Activated T-cell treated with anti-CD3 and anti-CD28 coated beads for 4 hours (primary cell): Measurements from ENCODE around the gene RSPO4.
"Not testable (repeated sequence)": the region's sequence is repeated elsewhere in the genome, so short reads cannot be mapped to it uniquely, and the experiment has no call there.

Source experiments
- DNase-seq: peaks from one replicate; pipeline ENCODE4 v3.0.0-alpha.2; 2020

Gene RSPO4

DNA sequence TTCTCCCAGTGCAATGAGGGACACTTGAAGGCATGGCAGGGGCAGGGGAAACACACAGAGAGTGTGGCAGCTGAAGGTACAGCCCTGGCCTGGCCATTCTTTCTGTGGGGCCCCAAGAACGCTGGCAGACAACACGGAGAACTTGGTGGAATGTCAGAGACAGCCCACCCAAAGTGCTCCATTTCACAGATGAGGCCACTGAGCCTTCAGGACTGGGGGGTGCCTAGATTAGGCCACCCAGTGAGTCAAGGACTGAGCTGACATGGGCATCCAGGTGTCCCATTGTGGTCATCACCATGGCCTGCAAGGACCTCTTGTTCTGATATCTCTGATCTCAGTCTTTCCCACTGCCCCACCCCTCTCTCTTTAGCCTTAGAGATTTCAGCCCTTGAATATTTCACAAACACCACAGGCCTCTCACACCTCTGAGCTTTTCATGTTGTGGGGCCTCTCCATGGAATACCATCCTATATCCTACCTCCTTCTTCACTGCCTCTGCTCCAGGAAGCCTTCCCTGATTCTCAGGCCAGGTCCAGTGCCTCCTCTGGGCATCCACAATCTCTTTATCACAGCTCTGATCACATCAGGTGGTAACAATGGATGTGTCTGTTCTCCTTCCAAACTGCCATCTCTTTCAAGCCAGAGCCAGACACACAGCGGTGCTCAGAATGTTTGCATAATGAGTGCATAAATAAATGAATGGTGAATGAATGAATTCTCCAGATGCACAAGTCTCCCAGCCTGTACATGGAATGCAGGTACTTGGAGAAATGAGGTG lies 2.0 kb upstream of the RSPO4 start:
- no peak for DNase-seq

DNA sequence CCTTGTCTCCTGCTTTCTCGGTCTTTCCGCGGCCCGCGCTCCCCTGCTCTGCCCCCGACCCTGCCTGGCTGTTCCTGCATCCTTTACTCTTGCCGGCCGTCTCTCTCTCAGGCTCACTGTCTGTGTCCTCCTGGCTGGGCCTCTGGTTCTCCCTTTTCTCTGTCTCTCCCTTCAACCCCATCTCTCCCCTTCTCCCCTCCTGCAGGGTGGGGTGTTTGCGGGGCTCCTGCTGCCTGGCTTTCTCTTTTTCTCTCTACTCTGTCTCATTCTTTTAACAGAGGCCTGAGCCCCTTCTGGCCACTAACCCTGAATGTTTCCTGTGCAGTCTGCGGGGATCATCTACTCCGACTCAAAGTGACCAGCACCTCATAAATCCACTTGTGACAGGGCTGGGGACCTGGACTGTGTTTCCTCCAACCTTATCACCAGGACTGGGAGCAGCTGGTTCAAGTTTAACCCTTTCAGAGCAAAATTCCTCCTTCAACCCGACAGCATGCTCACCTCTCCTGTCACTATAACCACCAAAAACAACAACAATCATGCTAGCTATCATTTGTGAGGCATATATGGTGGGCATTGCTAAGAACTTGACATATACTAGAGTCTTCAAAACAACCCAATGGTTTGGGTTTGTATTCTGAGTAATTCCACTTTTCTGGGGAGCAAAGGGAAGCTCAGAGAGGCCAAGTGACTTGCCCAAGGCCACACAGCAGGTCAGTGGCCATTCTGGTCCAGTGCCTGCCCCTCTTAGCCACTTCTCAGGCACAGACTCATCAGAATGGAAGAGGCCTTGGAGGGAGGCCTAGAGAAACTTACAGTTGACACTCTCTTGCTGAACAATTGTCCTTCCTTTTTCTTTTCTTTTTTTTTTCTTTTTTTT lies 811 bp upstream of the RSPO4 start:
- no peak for DNase-seq

DNA sequence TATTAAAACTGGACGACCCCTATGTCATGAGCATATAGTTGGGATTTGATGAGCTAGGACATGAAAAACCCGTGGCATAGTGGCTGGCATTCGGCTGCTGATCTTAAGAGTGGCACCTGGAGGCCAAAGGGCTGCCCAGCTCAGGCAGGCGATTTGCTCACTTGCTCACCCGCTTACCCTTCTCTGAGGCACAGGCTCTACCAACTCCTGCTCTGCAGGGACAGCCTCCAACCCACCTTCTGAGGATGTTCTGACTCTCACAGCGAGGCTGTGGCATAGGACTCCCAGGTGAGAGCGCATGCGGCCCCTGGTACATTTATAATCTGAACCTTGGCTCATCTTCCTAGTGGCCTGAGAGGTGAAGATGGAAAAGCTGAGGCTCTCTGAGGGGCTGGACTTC lies 995 bp downstream of the RSPO4 start:
- DNase-seq, result no peak

DNA sequence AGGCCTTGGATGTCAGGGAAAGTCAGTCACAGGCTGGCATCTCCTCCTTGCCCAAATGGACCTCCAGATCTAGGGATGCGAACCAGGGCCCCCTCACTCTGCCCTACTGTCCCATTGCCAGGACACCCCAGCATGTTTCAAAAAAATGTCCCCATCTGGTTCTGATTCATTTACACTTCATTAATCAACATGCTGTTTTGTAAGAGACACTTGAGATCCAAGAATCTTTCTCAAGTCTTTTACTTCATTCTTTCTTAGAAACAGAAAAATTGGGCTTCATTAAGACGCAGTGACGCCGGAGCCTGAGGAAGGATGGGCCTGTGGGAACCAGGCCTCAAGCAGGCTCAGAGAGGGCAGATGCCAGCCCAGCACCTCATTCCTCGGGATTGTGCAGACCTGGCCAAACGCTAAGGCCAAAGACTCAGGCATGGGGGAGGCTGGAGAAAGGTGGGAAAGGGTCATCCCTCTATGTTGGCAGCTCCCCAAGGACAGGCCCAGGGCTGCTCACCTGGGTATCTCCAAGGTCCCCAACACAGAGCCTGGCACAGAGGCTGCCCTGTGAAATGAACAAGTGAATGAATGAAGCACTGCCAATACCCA lies 3.8 kb downstream of the RSPO4 start:
- no peak for DNase-seq

DNA sequence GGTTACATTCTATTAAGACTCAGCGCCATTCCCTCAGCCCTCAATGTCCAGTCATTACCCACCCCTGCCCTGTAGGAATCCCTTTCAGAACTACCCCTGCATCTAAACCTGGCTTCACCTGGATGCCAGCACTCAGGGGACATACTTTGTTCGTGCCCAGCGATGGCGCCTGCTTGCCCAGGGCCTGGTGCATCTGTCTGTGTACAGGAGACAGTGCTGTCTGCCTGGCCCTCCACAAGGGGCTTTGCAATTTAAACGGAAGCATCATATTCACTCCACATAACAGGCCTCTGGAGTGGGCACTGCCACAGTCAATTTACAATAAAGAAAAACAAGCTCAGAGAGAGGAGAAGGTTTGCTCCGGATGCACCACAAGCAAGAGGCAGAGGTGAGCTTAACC lies 4.6 kb downstream of the RSPO4 start:
- DNase-seq, result no peak

DNA sequence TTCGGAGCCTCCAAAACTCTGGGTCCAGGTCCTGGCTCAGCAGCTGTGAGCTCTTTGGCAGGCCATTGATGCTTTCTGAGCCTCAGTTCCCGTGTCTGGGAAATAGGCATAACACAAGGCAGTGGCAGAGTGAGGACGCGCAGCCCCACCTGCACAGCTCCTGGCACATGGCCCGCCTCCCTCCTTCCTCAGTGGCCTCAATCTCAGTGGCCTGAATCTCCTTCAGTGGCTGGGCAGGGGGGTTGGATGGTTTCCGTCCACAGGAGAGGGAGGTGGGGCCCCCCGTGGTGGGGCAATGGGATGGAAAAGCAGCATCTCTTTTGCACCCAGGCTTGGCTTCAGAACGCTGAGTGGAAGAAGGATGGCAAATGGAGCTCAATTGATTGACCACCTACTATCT lies 5.1 kb downstream of the RSPO4 start:
- no peak for DNase-seq

DNA sequence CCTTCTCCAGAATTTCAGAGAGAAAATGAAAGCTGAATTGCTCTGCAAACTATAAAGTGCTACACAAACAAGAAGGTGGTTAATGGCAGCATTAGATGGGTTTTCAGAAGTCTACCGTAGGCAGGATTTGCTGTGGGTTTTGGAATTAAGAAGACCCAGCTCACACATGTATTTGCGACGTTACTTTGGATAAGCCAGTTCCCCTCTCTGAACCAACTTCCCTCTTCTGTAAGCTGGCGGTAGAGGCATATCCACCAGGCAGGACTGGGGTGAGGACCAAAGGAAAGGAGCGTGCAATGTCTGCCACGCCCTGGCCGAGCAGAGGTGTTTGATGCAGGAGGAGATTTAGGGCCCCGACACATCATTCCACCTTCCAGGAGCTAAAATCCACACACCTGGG lies 6.9 kb downstream of the RSPO4 start:
- no peak for DNase-seq

DNA sequence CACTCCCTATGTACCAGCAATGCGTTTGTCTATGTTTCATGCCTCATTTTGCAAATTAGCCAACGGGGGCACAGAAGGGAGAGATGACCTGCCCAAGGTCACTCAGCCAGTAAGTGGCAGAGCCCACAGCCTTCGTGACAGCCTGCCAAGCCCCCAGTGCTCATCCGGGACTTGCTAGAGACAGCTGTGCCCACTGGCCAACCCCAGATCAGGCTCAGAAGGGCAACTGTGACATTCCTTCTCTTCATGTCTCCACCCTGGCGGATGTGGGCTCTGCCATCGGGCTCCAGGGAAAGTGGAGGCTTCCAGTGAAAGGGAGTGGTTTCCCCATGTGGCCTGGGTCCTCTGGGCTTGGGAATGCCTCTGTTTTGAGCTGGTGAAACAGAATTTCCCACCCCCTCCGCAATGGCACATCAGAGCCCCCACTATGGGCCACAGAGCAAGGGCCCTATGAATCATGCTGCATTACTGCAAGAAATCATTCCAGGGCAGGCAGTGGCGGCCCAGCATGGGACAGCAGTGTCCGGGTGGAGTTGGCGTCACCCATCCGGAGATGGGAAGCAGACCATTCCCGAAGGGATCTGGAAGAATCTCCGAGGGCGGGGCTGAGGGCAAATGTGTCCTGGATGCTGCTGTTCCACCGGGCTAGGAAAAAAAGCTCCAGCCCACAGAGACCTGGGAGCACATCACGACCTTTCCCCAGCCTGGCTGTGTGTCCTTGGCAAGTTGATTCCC lies 9.1 kb downstream of the RSPO4 start:
- DNase-seq, result no peak

DNA sequence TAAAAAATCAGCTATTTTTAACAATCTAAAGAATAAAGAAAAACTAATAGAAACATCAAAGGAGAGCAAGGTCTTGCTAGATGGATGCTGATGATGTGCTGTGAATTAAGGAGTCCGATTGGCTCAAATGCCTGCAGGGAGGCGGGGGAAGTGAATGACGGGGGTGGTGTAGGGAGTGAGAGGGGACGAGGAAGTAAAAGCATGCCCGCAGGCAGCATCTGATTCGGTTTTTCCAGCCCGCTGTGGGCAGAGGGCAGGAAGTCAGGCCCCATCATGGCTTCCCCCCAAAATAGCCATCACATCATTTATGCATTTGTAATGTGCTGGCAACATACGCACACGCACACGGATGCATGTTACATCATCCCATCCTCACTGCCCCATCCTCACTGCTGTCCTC lies 10.3 kb downstream of the RSPO4 start:
- DNase-seq, result no peak

DNA sequence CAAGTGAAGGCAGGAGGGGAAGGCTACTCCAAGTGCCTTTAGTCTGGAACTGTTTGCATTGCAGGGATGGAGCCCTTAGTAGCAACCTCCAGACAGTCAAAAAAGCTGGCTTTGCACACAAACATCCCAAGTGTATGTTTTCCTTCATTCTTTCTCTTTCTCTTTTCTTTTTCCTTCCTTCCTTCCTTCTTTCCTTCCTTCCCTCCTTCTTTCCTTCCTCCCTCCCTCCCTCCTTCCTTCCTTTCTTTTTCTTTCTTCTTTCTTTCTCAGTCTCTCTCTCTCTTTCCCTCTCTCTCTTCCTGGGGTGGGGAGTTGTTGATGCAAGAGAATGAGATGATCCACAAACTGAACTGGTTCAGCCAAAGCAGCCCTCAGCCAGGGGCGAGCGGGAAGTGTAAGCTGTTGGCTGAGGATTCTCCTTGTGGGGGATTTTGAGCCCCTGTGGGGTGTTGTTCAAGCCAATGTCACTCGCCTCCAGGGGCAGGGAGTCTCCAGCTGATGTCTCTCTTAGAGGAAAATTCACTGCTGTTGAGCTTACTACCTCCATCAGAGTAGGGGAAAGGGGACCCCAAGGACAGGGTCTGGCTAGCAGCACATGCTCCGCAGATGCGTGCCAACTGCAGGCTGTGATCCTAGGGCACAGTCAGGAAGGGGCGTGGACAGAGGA lies 11.7 kb downstream of the RSPO4 start:
- DNase-seq, result no peak

DNA sequence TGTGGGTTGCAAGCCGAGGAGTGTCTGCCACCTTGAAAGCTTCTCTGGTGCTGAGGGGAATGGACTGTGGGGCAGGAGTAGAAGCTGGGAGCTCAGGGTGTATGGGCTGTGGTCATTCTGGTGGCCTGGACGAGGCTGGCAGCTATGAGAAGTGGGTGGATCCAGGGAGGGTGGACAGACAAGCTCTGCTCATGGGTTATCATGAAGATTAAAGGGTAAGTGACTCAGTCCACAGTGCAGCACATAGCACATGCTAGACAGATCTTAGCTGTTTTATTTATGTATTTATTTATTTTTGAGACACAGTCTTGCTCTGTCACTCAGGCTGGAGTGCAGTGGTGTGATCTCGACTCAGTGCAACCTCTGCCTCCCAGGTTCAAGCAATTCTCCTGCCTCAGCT lies 13.8 kb downstream of the RSPO4 start:
- no peak for DNase-seq

DNA sequence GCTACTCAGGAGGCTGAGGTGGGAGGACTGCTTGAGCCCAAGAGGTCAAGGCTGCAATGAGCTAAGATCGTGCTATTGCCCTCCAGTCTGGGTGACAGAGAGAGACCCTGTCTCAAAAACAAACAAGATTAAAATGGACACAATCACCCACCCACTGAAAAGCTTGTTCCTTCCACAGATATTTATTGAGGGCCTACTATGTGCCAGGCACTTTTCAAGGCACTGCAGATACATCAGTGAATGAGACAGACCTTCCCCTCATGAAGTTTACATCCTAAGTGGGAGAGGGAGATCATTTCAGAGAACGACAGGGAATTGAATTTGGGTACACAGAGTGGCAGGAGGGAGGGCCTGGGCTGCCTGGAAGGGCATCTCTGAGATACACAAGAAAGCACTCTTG lies 14.4 kb downstream of the RSPO4 start:
- no peak for DNase-seq

DNA sequence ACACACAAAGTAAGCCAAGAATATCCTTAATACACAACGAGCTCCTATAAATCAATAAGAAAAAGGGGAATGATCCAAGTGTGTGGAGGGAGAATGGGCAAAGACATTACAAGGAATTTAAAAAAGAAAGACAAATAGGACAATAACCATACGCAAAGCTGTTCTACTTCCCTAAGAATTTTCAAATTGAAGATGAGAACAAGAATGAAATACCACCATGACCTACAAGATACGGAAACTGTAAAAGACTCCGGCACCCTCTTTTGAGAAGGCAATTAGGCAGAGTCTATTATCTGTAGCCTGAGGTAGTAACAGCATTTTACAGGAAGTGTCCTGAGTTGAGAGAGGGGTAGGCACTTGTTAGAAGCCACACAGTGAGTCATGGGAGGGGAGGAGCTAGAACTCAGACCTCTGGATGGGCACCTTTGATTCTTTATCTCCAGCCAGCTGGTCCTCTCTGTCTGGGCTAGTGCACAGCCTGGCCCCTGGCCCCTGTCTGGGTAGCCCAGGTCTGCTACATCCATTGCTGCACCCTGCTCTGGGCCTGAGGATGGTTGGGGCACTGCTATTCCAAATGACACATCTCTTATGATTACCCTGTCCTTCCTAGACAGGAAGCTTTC lies 15.3 kb downstream of the RSPO4 start:
- no peak for DNase-seq

DNA sequence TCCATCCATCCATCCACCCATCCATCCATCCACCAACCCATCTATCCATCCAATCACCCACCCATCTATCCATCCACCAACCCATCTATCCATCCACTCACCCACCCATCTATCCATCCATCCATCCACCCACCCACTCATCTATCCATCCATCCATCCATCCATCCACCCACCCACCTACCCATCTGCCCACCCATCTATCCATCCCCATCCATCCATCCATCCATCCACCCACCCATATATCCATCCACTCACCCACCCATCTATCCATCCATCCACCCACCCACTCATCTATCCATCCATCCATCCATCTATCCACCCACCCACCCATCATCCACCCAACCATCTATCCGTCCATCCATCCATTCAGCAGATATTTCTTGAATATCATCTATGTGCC lies 17.1 kb downstream of the RSPO4 start:
- not testable (repeated sequence) for DNase-seq

DNA sequence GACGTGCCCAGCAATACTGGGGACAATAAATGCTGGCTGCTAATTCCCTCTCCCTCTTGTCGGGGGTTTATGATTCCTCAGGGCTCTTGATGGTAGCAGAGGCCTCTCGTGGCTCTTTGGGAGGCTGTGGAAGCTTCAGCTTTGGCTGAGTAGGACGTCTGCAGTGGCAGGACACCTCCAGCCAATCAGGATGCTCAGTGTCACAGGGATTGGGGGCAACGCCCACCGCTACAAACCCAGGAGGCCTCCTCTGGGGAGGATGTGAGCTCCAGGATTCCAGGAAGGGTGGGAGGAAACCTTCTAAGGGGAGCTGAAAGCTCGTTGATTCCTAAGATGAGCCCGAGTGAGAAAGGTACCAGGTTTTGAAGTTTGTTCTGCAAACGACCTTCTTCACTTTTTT lies 19.4 kb downstream of the RSPO4 start:
- DNase-seq, result no peak

DNA sequence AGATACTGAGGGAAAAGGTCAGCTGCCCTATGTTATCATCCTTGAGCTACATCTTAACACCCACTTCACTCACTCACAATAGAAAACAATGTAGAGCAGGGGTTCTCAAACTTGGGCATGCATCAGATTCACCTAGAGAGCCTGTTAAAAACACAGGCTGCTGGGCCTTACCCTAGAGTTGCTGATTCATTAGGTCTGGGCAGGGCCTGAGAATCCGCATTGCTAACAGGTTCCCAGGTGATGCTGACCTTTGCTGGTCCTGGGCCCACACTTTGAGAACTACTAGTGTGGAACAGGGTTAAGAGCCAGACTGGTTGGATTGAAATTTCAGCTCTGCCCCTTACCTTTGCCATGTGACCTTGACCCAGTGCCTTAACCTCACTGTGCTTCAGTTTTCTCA lies 25.1 kb downstream of the RSPO4 start:
- DNase-seq, result no peak

DNA sequence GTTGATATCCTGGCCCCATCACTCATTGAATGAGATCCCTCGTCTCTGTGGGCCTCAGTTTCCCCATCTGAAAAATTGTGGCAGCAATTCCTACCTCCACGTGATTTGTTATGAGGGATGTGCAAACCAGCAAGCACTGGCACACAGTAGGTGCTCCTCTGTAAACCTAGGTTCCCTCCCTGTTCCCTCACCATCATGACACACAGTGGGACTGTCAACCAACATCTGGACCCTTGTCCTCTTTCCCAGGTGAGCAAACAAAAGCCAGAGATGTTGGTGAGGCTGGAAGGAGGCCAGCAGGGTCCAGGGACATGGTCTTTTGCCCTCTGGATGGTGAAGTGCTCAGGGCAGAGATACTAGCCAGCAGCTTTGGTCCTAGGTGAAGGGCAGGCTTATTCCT lies 26.1 kb downstream of the RSPO4 start:
- no peak for DNase-seq

DNA sequence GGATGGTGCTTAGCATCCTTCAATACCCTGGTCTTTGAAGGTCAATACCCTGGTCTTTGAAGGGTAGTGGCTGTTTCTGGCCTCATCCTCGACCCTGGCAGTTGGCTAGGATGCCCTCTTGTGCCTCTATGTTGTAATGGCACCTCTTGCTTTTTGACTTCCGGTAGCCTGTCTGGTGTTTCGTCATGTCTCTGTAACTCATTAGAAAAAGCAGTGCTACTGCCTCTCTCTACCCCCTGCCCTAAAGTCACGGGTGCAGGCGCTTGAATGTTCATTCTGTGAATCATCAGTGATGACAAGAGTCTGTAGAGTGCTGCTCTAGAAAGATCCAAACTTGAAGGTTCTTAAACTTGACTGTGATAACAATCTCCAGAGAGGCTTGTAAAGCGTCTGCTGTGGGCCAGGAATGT lies 28.3 kb downstream of the RSPO4 start:
- peak; percentile 6 for DNase-seq

DNA sequence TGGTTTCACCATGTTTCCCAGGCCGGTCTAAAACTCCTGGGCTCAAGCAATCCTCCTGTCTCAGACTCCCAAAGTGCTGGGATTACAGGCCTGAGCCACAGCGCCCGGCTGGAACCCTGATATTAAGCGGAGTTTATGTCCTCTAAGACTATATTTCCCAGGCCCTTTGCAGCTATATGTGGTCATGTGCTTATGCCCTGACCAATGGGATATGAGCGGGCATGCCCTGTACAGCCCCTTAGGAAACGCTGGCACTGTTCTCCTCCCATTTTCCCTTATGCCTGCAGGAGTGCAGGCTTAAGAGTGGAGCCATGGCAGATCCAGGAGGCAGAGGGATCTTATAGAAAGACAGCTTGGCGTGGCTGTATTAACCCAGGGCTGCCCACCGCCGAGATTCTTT lies 29.9 kb downstream of the RSPO4 start:
- DNase-seq, result no peak

DNA sequence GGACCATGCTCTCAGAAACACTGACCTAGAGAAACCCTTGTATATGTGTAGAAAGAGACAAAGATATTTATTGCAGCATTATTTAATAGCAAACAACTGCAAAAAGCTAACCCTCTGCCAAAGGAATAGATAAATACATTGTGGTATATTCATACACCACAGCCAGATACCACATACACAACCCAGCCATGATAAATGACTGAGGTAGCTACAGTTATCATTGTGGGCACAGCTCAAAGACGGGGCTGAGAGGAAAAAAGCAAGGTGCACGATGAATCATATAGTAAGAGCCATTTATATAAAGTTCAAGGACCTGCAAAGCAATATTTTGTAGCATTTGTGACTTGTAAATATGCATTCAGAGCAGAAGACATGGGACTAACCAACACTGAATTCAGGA lies 30.8 kb downstream of the RSPO4 start:
- no peak for DNase-seq

DNA sequence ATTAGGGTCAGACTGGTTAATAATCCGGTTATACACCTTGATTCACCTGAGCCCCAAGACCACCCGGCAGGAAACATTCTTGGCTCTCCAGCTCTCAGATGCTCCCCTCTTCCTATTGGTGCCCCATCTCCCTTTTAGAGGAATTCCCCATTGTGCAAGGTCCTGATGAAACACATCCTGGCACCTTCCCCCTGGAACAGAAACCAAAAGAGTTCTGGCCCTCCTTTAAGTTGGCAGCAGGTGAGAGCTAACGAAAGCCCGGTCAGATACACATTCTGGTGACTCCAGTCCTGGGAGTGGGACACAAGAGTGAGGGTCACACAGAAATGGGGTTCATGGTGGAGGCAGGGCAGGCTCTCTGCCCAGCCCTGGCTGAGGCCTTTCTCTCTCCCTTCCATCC lies 32.2 kb downstream of the RSPO4 start:
- no peak for DNase-seq
